Esophagus muscularis mucosa (tissue), 4 donors: ENCODE measurements around the gene NPEPL1.

ENCODE experiments used
- EP300 ChIP-seq: sonication (generic); formaldehyde crosslinking; IDR thresholded peaks from one replicate; pipeline ENCODE4 v1.6.1; 2017; ENCODE audit warnings: antibody characterized with exemption
- POLR2A ChIP-seq: fragments of 450-650 bp; IDR thresholded peaks from one replicate; pipeline ENCODE4 v1.6.1; 2017; ENCODE audit warnings: antibody characterized with exemption, moderate library complexity, mild to moderate bottlenecking, low read depth
- POLR2AphosphoS5 ChIP-seq, 2 donors: sonication (generic); formaldehyde crosslinking; IDR thresholded peaks; one replicate each; pipeline ENCODE4 v1.6.1; 2017; ENCODE audit warnings: antibody characterized with exemption in 2 of 2
- TF ChIP-seq, protein P1 (sequence below), 3 experiments: fragments of 200-600 bp in 2 of 3; fragments of 450-650 bp in 1 of 3; sonication (generic) in 2 of 3; IDR thresholded peaks; one replicate each; pipeline ENCODE4 v1.5.1; 2017 to 2019; ENCODE audit warnings: antibody characterized with exemption in 3 of 3, mild to moderate bottlenecking in 2 of 3, moderate library complexity in 1 of 3

DNA sequence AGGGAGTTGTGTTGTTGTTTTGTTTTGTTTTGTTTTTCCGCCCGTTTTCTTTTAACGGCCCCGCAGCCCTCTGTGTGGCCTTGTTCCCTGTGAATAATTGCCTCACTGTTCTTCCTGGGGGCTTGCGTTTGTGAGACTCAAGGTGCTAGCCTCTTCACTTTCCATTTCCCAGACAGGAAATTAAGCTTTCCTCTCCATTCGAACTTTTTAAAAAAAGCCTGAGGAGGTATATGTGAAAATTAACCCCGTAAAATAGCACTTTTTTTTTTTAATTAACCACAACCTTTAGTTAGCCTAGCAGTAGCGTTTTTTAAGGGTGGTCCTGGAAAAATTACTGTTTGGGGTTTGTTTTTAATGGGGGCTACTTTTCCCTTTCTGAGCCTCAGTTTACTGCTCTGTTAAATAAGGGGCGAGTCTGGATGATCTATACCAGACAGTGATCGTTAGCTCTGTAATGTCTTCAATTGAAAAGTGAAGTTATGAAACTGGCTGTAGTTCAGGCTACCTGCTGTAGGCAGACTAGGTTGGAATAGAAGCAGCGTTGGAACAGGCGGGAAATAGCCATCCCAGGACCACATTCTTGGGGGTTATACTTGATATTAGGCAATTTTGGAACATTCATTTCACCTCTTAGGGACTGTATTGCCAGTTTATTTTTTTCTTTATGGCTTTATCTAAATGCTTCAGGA, 39.9 kb upstream of the NPEPL1 start:
- TF ChIP-seq, protein P1, sequence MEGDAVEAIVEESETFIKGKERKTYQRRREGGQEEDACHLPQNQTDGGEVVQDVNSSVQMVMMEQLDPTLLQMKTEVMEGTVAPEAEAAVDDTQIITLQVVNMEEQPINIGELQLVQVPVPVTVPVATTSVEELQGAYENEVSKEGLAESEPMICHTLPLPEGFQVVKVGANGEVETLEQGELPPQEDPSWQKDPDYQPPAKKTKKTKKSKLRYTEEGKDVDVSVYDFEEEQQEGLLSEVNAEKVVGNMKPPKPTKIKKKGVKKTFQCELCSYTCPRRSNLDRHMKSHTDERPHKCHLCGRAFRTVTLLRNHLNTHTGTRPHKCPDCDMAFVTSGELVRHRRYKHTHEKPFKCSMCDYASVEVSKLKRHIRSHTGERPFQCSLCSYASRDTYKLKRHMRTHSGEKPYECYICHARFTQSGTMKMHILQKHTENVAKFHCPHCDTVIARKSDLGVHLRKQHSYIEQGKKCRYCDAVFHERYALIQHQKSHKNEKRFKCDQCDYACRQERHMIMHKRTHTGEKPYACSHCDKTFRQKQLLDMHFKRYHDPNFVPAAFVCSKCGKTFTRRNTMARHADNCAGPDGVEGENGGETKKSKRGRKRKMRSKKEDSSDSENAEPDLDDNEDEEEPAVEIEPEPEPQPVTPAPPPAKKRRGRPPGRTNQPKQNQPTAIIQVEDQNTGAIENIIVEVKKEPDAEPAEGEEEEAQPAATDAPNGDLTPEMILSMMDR (IDR thresholded peaks at IDR 0.05) = no peak
- TF ChIP-seq POLR2A = no peak
- TF ChIP-seq POLR2AphosphoS5 (IDR thresholded peaks at IDR 0.05) = no peak
- no peak for TF ChIP-seq EP300
